HG02938 (cell line): Measurements from ENCODE around the gene ERCC8.
"Not testable (repeated sequence)": the region's sequence is repeated elsewhere in the genome, so short reads cannot be mapped to it uniquely, and the experiment has no call there.

ENCODE experiments used
- ATAC-seq: cut with Tn5 transposase; IDR thresholded peaks from one replicate; pipeline ENCODE4 v1.9.1; 2021; ENCODE audit warnings: mild to moderate bottlenecking, moderate library complexity; ENCODE audit not compliant: unreplicated experiment

ERCC8 gene, protein sequence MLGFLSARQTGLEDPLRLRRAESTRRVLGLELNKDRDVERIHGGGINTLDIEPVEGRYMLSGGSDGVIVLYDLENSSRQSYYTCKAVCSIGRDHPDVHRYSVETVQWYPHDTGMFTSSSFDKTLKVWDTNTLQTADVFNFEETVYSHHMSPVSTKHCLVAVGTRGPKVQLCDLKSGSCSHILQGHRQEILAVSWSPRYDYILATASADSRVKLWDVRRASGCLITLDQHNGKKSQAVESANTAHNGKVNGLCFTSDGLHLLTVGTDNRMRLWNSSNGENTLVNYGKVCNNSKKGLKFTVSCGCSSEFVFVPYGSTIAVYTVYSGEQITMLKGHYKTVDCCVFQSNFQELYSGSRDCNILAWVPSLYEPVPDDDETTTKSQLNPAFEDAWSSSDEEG

DNA sequence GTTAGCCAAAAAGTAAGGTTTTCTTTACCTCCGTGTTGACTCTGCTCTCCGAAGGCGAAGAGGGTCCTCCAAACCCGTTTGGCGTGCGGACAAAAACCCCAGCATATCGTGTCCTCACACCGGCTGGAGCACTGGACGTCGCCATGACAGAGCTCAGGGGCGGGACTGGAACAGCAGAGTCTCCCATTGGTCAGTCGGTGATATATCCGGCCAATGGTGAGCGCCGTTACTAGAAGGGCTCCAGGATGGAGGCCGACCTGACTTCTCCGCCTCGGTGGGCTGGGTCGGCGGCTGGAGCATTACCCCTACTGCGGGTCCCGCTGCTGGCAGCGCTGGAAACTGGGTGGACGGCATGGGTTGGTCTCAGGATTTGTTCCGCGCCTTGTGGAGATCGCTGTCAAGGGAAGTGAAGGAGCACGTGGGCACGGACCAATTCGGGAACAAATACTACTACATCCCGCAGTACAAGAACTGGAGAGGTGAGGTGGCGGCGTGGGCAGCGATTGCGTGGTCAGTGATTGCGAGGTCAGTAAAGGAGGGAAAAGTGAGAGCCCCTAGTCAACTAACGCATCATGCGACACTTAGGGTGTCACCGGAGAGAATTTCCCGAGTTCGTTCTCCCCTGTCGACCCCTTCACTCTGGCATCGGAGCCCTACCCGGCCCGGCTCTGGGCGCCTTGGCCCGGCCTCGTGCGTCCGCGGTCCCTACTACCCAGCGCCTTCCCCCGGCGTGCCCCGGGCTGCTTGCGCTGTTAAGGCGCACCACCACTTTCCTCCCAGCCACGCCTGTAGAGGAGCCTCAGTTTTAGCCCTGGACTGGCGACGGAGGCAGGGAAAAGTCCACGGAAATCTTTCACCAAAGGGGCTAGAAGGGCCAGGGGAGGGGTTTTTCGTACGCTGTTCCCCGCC lies at the start of gene ERCC8, which contains the start of gene NDUFAF2:
Gene ERCC8 (minus strand): TSS at position 167 of the 909 bp plus-strand sequence. CDS start 62 bp downstream, at position 105.
Gene NDUFAF2 (plus strand): TSS at position 302 of the 909 bp plus-strand sequence. CDS start 51 bp downstream, at position 353.
- peak; percentile 99 for ATAC-seq

DNA sequence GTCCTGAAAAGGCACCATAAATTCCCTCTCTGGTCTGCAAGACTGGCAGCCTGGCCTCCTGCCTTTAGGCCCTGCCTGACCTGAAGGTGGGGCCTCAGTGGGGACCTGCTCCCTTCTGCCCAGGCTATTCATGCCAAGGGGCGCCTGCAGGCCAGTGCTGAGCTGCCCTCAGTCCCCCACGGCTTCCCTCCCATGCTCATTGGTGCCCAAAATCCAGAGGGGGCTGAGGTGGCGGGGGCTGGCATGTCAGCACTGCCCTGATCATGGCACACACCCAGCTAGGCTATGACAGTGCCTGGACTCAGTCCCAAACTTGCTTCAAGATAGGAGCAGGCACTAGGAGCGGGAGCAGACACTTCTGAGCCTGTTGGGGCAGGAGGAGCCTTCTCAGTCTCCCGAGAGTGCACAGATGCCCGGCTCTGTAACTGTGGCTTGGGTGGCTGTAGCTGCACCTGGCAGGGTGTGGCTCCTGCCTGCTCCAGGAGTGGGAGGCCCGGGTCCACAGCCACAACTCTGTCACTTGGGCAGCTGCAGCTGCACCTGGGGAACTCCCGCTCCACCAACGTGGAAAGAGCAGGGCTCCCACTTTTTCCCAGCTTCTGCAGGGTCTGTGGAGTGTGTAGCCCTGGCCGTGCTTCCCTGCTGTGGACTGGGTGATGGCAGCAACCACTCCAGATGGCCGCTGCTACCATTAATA lies 49.2 kb upstream of the ERCC8 start:
- no peak for ATAC-seq

DNA sequence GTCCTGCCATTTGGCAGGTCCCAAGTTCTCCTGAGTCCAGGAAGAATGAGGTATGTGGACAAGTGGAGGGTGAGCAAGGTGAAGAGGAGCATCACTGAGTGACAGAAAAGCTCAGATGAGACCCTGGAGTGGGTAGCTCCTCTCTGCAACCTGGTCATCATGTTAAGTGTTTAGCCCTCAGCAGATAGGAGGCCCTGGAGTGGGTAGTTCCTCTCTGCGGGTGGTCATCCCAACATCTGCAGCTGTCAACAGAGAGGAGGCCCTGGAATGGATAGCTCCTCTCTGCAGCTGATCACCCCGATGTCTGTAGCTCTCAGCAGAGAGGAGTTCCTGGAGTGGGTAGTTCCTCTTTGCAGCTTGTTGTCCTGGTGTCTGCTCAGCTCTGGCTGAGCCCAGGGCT lies 48.6 kb upstream of the ERCC8 start:
- no peak for ATAC-seq

DNA sequence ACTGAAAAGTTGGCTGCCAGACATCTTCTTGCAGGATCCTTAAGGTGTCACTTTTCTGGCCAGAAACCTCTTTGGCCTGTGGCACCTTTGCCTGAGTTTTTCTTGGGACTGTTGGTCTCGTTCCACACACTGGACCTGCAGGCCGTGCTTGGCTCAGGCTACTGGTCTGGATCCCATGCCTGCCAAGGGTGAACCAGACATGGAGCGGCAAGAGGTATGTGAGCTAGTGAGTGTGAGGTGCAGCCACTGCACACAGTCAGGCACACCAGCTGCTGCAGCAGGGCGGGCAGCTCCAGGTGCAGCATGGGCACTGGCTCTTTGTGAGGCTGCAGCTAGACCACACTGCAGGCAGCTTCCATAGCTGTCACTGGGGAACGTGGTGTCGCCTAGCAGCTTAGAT lies 48.0 kb upstream of the ERCC8 start:
- ATAC-seq: no peak

DNA sequence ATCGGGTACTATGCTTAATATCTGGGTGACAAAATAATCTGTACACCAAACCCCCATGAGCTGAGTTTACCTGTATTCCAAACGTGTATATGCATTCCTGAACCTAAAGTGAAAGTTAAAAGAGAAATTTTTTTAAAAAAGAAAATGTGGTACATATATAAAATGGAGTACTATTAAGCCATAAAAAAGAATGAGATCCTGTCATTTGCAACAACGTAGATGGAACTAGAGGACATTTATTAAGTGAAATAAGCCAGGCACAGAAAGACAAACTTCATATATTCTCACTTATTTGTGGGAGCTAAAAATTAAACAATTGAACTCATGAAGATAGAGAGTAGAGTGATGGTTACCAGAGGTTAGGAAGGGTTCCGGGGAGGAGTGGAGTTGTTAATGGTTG lies 44.9 kb upstream of the ERCC8 start:
- ATAC-seq: no peak

DNA sequence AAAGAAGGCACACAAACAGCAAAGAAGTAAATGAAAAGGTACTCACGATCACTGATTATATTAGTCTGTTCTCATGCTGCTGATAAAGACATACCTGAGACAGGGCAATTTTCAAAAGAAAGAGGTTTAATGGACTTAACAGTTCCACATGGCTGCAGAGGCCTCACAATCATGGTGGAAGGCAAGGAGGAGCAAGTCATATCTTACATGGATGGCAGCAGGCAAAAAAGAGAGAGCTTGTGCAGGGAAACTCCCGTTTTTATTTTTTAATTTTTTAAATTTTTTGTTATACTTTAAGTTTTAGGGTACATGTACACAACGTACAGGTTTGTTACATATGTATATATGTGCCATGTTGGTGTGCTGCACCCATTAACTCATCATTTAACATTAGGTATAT lies 37.3 kb upstream of the ERCC8 start:
- ATAC-seq: not testable (repeated sequence)

DNA sequence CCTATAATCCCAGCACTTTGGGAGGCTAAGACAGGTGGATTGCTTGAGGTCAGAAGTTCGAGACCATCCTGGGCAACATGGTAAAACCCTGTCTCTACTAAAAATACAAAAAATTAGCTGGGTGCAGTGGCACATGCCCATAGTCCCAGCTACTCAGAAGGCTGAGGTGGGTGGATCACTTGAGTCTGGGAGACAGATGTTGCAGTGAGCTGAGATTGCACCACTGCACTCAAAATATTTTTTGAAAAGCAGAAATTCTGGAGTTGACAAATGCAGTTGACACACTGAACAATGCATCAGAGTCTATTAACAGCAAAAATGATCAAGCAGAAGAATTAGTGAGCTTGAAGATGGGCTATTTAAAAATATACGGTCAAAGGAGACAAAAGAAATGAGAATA lies 35.6 kb upstream of the ERCC8 start:
- no peak for ATAC-seq

DNA sequence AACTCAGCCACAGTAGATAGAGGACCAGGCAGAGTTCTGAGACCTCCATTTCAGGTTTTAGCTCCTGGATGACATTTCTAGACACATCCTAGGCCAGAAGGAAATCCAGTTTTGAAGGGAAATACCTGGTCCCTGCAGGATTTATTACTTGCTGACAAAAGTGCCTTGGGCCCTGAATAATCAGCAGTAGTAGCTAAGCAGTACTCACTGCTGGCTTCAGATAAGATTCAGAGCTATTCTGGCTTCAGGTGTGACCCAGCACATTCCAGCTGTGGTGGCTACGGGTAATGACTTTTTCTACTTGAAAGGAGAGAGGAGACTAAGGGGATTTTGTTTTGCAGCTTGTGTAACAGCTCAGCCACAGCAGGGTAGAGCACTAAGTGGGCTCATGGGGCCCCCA lies 34.1 kb upstream of the ERCC8 start:
- ATAC-seq: no peak

DNA sequence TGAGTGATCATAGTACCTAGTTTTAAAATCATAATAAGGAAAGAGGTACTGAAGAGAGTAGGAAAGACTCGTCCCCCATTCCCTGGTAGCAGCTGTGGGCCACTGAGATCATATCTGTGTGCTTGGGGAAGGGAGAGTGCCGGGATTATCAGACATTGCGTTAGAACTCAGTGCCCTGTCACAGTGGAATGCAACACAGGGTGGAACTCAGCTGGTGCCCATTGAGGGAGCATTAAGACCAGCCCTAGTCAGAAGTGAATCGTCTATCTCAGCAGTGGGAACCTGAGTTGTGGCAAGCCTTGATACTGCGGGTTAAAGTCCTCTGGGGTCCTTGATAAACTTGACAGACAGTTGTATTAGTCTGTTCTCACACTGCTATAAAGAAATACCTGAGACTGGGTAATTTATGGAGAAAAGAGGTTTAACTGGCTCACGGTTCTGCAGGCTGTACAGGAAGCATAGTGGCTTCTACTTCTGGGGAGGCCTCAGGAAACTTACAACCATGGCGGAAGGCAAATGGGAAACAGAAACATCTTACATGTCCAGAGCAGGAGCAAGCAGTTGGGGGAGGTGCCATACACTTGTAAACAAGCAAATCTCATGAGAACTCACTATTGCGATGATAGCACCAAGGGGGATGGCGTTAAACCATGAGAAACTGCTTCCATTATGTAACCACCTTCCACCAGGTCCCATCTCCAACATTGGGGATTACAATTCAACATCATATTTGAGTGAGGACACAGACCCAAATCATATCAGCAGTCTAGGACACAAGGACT lies 33.3 kb upstream of the ERCC8 start:
- ATAC-seq: no peak

DNA sequence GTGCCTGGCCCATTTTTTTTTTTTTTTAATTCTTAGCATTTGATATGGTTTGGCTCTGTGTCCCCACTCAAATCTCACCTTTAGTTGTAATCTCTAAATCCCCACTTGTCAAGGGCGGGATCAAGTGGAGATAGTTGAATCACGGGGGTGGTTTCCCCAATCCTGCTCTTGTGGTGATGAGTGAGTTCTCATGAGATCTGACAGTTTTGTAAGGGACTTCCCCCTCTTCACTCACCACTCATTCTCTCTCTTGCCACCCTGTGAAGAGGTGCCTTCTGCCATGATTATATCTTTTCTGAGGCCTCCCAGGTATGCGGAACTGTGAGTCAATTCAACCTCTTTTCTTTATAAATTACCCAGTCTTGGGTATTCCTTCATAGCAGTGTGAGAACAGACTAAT lies 27.4 kb upstream of the ERCC8 start:
- no peak for ATAC-seq

DNA sequence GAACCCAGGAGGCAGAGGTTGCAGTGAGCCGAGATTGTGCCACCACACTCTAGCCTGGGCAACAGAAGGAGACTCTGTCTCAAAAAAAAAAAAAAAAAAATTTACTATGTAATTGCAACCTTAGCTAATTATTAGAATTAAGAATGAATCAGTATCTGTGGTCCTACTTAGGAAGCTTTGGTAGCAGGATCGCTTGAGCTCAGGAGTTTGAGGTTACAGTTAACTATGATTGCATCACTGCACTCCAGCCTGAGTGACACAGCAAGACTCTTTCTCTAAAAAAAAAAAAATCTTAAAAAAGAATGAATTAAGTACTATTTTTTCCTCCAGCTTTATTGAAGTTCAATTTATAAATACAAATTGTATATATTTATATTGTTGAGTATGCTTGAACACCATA lies 16.8 kb upstream of the ERCC8 start:
- no peak for ATAC-seq

DNA sequence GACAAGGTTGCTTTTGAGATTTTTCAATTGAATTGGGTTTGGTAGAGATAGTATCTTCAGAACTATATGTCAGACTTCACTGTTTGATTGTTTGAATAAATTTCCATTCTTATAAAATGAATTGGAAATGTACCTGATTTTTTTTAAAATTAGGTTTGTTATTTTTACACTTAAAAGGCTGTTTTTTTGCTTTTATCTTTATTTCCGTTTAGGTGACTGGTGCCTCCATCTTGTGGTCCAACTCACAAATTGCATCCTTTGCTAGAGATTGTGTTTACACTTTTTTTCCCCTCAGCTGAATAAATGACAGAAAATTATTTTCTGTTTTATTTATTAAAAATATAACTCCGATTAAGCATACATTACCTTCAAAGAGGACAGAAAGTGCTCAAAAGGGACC lies 15.7 kb upstream of the ERCC8 start:
- ATAC-seq: no peak

DNA sequence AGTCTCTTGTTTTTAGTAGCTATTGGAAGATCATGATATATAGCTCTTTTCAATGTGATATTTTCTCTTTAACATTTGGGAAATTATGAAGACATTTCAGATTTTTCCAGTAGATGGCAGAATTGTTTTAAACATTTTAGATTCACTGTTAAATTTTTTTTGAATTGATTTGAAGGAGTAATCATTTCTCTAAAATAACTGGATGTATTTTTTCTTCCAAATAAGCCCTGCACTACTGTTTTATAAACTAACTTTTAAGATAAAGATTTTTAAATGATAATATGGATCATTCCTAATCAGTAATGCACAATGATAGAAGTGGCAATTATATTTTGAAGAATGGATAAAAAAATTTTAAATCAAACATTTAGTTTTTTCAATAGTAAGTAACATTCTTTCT lies 14.3 kb upstream of the ERCC8 start:
- ATAC-seq: no peak

DNA sequence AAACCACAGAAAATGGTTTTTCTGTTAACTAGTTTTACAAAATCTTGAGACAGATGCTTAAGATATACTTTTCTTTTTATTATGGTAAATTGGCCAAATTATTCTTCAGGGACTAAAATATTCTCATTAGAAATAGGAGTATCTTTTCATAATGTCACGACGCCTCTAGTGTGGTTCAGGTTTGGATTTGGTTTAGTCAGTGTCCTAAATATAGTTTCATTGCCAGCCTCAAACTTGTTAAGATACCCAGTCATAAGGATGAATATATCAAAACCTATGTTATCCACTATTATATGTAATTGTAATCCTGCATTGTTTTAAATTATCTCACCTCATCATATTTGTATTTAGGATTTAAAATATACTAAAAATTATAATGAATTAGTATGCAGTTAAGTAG lies 13.8 kb upstream of the ERCC8 start:
- no peak for ATAC-seq

DNA sequence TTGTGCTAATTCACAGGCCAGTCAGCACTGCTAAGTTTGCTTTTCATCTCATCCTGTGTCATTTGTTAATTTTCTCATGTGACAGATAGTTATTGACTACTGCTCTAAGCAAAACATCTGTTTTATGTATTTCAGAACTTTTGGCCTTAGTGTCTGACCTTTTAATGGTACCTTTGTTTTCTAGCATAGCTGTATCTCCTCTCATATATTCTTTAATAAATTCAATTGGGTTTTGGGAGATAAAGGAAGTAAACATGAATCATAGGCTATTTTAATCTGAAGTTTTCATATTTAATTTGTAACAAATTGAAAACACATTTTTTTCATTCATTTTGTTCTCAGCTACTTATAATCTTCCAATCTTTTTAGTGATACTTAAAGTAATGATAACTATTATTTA lies 13.2 kb upstream of the ERCC8 start:
- no peak for ATAC-seq

DNA sequence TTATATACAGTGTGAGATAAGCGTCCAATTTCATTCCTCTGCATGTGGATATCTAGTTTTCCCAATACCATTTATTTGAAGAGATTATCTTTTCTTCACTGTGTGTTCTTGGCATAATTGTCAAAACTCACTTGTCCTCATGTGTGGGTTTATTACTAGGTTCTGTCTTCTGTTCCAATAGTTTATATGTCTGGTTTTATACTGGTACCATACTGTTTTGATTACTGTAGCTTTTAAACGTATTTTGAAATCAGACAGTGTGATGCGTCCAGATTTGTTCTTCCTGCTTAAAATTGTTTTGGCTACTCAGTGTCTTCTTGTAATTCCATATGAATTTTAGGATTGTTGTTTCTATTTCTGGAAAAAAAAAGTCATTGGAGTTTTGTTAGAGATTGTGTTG lies 10.4 kb upstream of the ERCC8 start:
- no peak for ATAC-seq

DNA sequence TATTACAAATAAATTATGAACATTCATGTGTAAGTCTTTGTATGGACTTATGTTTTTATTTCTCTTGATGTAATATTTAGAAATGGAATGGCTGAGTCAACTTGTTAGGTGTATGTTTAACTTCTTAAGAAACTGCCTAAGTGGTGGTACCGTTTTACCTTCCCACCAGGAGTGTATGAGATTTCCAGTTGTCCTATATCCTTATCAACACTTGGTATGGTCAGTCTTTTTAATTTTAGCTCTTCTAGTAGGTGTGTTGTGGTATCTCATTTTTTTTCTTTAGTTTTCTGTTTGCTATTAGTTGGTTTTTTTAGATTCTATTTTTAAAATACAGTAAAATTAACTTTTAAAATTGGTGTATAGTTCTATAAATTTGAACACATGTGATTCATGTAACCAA lies 3.9 kb upstream of the ERCC8 start:
- no peak for ATAC-seq

DNA sequence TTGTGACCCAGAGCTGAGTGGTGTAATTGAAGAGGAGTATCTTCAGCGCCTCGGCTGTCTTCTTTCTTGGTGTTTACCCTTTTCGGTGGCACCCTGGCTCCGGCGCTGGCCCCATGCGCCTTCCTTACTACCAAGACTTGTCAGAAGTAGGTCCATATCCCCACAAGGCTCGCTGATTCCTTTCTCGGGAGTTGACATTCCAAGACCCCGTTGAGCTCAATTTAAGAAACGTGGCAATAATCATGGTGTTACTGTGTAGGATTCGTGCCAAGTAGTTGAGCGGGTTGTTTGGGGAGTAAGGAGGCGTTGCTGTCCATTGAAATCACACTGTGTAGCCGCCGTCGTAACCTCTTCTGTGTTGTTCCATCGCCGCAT lies 930 bp upstream of the ERCC8 start:
- peak; percentile 27 for ATAC-seq

DNA sequence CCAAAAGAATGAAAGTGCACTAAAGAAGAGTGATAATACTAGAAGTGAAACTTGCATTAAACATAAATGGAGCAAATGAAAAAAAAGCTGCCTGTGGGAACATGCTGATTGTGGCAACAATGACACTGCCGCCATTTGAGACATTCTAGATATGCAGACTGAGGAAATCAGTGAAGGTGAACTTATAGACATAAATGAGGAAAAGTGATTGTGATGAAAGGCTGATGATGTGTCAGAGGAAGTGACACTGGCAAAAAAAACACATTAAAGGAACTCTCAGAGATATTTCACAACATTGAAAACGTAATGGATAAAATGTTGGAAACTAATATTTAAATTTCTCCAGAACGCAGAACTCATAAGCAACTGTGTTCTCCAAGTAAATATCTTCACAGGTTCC lies 1.2 kb downstream of the ERCC8 start:
- ATAC-seq: no peak

DNA sequence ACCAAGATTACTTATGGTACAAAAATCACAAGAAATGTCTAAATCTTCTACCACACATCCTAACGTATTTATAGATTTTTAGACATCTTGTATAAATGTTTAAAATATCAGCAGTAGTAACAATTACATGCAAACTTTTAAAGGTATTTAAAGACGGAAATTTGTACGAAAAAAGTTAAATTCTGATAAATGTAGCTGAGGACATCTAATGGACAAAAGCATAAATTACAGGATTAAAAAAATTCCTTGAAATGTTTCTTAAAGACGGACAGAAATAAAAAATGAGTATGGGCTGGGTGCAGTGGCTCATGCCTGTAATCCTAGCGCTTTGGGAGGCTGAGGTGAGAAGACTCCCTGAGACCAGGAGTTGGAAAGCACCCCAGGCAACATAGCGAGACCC lies 15.8 kb downstream of the ERCC8 start:
- ATAC-seq: no peak

DNA sequence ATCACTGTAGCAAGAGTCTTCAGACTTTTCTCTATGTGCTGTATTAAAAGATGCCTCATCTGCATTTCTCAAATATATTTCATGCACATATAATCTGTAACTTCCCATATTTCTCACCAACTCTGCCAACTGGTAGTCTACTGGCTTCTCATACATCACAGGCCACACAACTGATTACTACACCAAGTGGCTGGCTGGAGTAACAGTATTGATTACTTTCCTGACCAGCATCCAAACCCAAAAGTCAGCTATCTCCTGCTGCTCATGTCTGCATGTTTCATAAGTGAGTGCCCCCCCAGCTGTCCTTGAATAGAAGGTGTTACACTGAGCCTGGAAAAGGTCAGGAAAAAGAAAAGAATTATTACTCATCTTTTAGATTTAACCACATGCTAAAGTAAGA lies 17.4 kb downstream of the ERCC8 start:
- no peak for ATAC-seq
